Astrocyte (in vitro differentiated cells and primary cell): Measurements from ENCODE around the gene DDOST.

Experiments
- CTCF ChIP-seq: IDR thresholded peaks from 2 replicates; pipeline ENCODE4 v1.5.1; 2011; ENCODE audit warnings: low read depth, mild to moderate bottlenecking, inconsistent platforms, low read length, moderate library complexity; ENCODE audit not compliant: insufficient read depth
- EZH2 ChIP-seq: IDR thresholded peaks from 2 replicates; pipeline ENCODE4 v1.6.1; 2012; ENCODE audit warnings: mild to moderate bottlenecking, low read length, inconsistent platforms; ENCODE audit not compliant: insufficient read depth

- TF ChIP-seq CTCF = no peak
- TF ChIP-seq EZH2 = no peak
These were observed 43.4 kb upstream of the DDOST start for GRCh38 chr1:20704390-20705202.
